ENCODE data around the gene KIFAP3.

DNA sequence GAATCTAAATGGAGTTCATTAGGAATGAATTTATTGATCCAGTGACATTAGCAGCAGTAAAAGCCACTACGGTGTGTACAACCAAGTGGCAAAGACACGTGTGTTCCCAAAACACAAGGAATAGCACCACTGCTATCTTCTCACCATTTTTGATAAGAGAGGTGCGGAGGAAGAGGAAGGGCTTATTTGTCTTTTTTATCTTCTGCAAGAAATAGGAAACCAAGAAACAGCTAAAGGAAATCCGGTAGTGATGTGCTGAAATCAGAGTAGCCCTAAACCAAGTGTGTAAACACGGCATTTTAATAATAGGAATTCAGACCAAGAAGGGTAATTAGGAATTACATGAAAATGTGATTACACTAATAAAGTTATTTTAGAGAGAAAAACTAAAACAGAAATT, 171.7 kb downstream of the KIFAP3 start:
- TF ChIP-seq, protein P1, sequence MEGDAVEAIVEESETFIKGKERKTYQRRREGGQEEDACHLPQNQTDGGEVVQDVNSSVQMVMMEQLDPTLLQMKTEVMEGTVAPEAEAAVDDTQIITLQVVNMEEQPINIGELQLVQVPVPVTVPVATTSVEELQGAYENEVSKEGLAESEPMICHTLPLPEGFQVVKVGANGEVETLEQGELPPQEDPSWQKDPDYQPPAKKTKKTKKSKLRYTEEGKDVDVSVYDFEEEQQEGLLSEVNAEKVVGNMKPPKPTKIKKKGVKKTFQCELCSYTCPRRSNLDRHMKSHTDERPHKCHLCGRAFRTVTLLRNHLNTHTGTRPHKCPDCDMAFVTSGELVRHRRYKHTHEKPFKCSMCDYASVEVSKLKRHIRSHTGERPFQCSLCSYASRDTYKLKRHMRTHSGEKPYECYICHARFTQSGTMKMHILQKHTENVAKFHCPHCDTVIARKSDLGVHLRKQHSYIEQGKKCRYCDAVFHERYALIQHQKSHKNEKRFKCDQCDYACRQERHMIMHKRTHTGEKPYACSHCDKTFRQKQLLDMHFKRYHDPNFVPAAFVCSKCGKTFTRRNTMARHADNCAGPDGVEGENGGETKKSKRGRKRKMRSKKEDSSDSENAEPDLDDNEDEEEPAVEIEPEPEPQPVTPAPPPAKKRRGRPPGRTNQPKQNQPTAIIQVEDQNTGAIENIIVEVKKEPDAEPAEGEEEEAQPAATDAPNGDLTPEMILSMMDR (IDR thresholded peaks at IDR 0.05) = no peak
- no peak for TF ChIP-seq POLR2A (IDR thresholded peaks at IDR 0.05)

Data from thyroid gland (tissue), 4 donors.